Measurements from ENCODE around the gene ECE2. TPM values are rescaled to one million over a fixed set of nuclear protein-coding genes. Genes with fewer than 3 reads are reported as not detected.
A peak's percentile ranks its signal among the peaks of the same experiment; 100 is the strongest.
"Not testable (repeated sequence)": the region's sequence is repeated elsewhere in the genome, so short reads cannot be mapped to it uniquely, and the experiment has no call there.

ECE2 gene
- total RNA-seq, 1 donor from 2014 or later: not detected

DNA sequence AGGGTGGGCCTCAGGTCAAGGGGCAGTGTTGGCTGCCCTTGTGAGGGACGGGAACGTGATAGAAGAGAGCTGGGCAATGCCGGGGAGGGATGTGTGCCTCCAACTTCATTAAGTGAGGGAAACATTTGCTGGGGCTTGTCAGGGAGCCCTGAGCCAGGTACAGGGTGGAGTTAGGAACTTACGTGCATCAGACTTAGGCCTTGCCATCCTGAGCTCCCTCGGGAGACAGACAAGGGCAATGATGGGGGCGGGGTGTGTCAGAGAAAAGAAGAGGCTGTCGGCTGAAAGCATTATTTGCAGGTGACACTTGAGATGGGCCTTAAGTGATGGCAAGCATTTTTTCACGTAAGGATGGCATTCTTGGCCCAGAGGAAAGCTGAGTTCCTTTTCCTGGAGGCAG is 63.2 kb downstream of the ECE2 start:
- TF ChIP-seq, protein P1, sequence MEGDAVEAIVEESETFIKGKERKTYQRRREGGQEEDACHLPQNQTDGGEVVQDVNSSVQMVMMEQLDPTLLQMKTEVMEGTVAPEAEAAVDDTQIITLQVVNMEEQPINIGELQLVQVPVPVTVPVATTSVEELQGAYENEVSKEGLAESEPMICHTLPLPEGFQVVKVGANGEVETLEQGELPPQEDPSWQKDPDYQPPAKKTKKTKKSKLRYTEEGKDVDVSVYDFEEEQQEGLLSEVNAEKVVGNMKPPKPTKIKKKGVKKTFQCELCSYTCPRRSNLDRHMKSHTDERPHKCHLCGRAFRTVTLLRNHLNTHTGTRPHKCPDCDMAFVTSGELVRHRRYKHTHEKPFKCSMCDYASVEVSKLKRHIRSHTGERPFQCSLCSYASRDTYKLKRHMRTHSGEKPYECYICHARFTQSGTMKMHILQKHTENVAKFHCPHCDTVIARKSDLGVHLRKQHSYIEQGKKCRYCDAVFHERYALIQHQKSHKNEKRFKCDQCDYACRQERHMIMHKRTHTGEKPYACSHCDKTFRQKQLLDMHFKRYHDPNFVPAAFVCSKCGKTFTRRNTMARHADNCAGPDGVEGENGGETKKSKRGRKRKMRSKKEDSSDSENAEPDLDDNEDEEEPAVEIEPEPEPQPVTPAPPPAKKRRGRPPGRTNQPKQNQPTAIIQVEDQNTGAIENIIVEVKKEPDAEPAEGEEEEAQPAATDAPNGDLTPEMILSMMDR (IDR thresholded peaks at IDR 0.05): no peak
- Histone ChIP-seq H3K27me3 (ENCODE audit: low read depth) (no peaks in the 10 kb centered on the region), H3K4me3 (peak overlapping the region; percentile 14), H3K9me3 (no peaks in the 10 kb centered on the region), H3K27ac (peak overlapping the region; percentile 93), H3K4me1 (peaks cover 32% of the 10 kb centered on the region), H3K36me3 (peaks cover 38% of the 10 kb centered on the region)
- DNase-seq (no peak), ATAC-seq (no peak)
- intact Hi-C loops (cut with DNase I): no loop called here

DNA sequence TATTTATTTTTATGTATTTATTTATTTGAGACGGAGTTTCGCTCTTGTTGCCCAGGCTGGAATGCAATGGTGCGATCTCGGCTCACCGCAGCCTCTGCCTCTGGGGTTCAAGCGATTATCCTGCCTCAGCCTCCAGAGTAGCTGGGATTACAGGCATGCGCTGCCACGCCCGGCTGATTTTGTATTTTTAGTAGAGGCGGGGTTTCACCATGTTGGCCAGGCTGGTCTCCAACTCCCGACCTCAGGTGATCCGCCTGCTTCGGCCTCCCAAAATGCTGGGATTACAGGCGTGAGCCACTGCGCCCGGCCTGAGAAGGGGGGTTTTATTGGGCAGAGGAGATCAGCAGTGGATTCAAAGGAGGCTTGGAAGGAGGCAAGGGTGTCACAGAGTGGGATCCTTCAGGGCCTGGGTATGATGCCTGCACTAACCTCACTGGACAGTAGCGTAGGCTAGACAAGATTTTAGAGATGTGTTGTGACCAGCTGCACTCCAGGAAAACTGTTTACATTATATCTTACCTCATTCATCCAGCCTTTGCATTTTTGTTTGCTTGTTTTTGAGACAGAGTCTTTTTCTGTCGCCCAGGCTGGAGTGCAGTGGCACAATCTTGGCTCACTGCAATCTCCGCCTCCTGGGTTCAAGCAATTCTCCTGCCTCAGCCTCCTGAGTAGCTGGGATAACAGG is 63.8 kb downstream of the ECE2 start:
- H3K27me3 ChIP-seq (ENCODE audit: low read depth); H3K9me3 ChIP-seq; ATAC-seq; intact Hi-C loops (cut with DNase I); H3K4me3 ChIP-seq; DNase-seq; H3K27ac ChIP-seq: not testable (repeated sequence)
- peaks cover 37% of the 10 kb centered on the region for H3K36me3 ChIP-seq
- H3K4me1 ChIP-seq: peaks cover 32% of the 10 kb centered on the region

DNA sequence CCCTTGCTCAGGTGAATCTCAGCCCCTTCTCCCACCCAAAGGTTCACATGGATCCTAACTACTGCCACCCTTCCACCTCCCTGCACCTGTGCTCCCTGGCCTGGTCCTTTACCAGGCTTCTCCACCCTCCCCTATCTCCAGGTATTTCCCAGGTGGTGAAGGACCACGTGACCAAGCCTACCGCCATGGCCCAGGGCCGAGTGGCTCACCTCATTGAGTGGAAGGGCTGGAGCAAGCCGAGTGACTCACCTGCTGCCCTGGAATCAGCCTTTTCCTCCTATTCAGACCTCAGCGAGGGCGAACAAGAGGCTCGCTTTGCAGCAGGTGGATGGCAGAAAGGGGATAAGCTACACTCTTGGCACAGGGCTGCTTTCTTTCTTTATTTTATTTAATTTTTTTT is 66.1 kb downstream of the ECE2 start:
- Histone ChIP-seq H3K9me3 (no peaks in the 10 kb centered on the region), H3K4me1 (peaks cover 31% of the 10 kb centered on the region), H3K4me3 (no peak overlapping the region), H3K27me3 (ENCODE audit: low read depth) (no peaks in the 10 kb centered on the region), H3K27ac (no peak overlapping the region), H3K36me3 (peaks cover 33% of the 10 kb centered on the region)
- peak; percentile 84 for DNase-seq
- peak; percentile 78 to 86 for ATAC-seq
- intact Hi-C loops (cut with DNase I): no loop called here
- TF ChIP-seq, protein P1 (IDR thresholded peaks at IDR 0.05): no peak

Small RNA genes within 50 kb of the gene (microRNA-seq; reads per million reads assigned to microRNA genes)
- gene MIR1224 (ENCODE audit: borderline number of aligned reads): not detected

Other genes with a start within 250 kb of the ECE2 start
- not detected for gene HTR3D, start 244.3 kb upstream of the ECE2 start, total RNA-seq
- gene HTR3C, start 223.0 kb upstream of the ECE2 start, total RNA-seq: 0.44 TPM
- gene HTR3E, start 179.0 kb upstream of the ECE2 start, total RNA-seq: not detected
- 41.9 TPM for gene EIF2B5, start 140.7 kb upstream of the ECE2 start, total RNA-seq
- gene DVL3, start 120.6 kb upstream of the ECE2 start, total RNA-seq: 55.1 TPM
- gene AP2M1, start 101.2 kb upstream of the ECE2 start, total RNA-seq: 241 TPM
- 60.7 TPM for gene ABCF3, start 89.8 kb upstream of the ECE2 start, total RNA-seq
- gene VWA5B2, start 46.4 kb upstream of the ECE2 start, total RNA-seq: 0.47 TPM
- 30.1 TPM for gene ALG3, start 27.1 kb upstream of the ECE2 start, total RNA-seq
- 2.6 TPM for gene EEF1AKMT4, start 26.4 kb upstream of the ECE2 start, total RNA-seq
- gene CAMK2N2, start 14.5 kb upstream of the ECE2 start, total RNA-seq: not detected
- 135 TPM for gene PSMD2, start 23.2 kb downstream of the ECE2 start, total RNA-seq
- 271 TPM for gene EIF4G1, start 38.6 kb downstream of the ECE2 start, total RNA-seq
- gene FAM131A, start 61.6 kb downstream of the ECE2 start, total RNA-seq: 17.0 TPM
- gene CLCN2, start 85.6 kb downstream of the ECE2 start, total RNA-seq: 4.4 TPM
- 53.3 TPM for gene POLR2H, start 85.7 kb downstream of the ECE2 start, total RNA-seq
- 0.24 TPM for gene THPO, start 102.2 kb downstream of the ECE2 start, total RNA-seq
- 4.1 TPM for gene CHRD, start 104.0 kb downstream of the ECE2 start, total RNA-seq